ENCODE data around the gene DIP2A.
"Not testable (repeated sequence)": the region's sequence is repeated elsewhere in the genome, so short reads cannot be mapped to it uniquely, and the experiment has no call there.

DIP2A gene

DNA sequence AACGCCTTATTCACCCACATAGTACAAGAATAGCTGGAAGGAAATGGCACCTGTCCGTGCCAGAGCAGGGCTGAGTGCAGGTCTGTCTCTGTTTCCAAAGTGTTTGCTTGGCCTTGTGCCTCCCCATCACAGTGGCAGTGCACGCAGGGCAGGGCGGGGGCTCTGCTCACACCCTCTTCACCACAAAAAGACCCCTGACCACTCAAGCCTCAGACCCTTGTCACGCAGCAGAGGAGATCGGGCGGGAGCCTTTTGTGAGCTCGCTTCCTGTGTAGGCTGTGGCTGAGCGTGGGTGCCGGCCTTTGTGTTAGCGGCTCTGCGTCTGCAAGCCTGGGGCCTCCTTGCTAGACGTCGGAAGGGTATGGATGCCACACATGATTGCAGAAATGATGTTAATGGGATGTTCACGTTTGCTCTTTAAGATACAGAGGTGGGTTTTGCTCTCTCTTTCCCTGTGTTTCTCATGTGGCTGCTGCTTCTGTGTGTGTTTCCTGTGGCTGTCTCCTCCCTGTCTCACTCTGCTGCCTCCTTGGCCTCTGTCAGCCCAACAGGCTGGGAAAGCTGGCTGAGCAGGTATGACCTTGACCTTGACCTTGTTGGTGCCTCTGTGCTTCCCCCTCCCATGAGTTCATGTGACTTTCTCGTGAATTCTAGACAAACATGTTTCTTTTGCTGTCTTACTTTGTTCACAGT lies 100.7 kb downstream of the DIP2A start:
- DNase-seq = peak; percentile 65 to 66

DNA sequence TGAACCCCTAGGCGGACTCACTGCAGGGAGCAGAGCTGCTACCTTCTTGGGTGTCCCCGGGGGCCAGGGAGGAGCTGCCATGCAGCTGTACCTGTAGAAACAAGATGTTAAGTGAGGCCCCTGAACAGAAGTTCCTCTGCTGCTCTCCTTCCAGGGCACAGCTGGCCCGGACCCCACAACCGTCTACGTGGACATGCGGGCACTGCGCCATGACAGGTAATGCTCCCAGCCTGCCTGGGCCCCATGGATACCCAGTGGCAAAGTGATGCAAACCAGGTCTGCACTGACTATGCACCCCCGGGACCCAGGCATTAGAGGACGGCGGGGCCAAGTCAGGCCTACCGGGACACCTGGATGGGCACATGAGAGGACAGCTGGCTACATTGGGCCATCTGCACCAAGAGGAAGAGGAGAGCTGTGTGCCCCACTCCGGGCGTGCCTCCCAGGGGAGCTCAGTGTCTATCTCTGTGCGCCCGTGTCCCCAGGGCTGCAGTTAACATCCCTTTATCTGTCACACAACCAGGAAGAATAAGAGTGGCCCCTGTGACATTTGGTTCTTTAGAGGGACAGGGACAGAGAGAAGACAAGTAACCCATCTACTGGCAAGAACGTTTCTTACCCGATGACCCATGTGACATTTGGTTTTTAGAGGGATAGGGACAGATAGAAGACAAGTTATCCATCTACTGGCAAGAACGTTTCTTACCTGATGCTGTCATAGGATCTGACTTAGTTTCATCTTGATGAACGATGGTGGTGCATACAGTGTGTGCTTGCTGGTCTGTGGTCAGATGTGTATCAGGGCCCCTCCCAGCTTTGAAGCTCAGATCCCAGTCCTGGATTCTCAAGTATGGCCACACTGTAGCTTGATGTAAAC lies 102.1 kb downstream of the DIP2A start:
- DNase-seq = peak in 1 of 2 donors; percentile 16

DNA sequence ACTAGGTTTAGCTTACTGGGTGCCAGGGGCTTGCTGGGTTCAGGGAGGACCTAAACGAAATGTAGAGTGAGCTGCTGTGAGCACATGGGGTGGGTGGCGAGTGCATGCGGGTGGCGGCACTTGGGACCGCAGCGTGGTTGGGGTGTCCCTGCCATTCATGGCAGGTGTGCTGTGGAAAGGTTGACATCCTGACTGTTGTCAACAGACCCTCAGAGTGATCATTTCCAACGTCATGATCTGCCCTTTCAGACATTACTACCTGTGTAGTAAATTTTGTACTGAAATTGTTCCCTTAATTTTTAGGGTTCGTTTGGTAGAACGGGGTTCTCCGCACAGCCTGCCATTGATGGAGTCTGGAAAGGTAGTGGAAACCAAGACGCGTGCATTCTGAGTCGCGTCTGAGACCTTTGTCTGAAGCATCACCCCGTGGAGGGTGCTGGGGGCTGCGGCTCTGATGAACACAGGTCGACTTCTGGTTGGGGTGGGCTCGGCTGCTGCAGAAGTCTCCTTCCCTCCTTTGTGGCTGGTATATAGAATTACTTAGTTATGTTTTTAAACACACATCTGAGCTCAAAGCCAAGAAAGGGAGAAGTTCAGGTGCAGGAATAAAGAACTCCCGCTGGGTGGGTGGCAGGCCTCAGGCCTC lies 102.9 kb downstream of the DIP2A start:
- DNase-seq = no peak

DNA sequence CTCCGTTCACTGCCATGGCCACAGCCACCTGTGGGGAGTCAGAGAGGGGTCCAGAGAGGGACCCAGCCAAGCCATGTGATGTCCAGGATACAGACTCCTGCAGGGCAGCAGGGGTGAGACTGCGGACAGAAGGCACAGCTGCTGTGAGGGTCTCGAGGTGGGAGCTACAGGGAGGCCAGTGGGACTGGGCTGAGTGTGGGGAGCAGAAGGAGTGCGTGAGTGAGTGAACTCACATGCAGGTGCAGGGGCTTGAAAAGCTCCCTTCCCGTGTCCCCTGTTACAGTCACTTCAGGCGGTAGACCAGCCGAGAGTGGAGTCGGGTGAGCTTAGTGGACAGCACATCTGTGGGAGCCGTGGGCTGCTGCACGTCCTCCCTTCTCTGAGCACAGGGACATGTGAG lies 103.8 kb downstream of the DIP2A start:
- no peak for DNase-seq

DNA sequence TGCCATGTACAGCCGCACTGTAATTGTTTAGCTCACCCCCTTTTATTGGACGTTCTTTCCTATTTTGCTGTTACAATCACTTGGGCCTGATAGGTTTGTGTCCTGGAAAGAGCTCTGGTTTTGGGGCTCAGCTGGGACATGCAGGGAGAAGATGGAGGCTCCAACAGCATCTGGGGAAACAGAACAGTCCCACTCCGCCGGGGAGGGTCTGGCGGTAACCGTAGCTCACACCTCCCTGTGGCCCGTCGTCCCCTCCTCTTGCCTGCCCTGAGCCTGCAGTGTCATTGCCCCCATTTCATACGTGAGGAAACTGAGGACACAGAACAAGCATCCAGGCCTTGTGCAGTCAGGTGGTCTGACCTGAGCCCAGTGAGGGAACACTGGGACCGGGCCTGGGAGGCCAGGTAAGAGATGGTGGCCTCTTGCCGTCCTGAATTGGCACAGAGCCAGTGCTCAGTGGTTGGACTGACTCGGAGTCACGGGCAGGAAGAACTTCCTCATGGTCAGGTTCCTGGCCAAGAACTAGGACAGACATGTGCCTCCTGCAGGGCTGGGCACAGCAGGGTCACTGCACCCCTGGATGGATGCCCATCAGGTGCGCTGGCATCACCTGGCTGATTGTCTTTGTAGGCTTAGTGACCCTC lies 104.4 kb downstream of the DIP2A start:
- no peak for DNase-seq

DNA sequence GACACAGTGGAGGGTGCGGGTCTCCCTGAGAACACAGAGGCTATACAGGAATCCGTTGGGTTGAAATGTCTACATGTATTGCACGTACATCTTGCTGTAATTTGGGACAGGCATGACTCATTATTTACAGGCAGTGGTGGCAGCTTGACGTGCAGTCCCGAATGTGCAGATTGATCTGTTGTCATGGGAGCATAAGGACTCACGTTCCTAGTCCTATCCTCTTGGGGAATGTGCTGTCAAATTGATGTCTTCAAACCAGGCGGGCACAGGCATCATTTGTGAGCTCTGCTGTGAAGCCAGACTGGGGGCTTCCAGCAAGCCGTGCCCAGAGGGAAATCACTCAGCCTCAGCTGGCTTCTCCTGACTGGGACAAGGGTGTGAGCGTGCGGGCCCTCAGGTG lies 105.7 kb downstream of the DIP2A start:
- no peak for DNase-seq

DNA sequence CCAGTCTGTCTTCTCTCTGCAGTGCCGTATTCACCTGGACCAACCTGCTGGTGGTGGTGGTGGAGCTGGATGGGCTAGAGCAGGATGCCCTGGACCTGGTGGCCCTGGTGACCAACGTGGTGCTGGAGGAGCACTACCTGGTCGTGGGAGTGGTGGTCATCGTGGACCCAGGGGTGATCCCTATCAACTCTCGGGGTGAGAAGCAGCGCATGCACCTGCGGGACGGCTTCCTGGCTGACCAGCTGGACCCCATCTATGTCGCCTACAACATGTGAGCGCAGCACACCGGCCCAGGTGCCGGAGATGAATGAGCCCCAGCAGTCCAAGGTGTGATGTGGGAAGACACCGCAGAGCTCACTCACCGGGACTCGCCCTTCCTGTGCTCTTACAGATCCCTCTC lies 108.7 kb downstream of the DIP2A start:
- no peak for DNase-seq

DNA sequence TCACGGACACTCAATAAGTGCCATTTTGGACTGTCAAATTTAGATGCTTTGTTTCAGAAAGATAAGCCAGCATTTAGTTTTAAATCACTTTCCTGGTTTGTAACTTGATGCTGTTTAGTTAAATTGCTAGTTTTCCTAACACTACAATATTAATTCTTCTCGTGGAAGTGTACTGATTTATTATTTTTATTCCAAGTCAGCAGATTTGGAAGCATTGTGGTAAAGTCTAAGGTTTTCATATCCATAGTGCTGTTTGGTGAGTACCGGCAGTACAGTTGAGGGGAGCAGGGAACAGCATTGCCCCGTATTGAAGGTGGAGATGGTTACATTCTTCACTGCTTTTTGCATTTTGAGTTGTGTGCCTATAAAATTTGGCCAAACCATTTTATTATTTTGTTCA lies 109.9 kb downstream of the DIP2A start:
- DNase-seq = no peak

DNA sequence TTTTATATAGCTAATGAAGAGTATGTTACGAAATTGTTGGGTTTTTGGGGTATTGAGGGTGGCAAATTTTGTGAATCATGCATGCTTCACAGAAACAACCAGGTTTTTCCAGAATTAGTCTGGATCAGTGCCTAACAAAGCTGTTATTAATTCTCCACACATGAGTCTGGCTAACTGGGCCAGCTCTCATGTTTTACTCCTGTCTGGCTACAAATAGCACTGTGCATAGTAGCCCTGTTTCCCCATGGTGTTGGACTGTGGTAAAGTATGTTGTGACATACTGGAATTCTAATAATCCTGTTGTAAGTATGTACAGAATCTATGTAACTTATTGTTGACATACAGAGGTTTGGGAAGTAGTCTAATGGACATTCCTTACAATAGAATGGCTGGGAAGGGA lies 110.4 kb downstream of the DIP2A start:
- no peak for DNase-seq

DNA sequence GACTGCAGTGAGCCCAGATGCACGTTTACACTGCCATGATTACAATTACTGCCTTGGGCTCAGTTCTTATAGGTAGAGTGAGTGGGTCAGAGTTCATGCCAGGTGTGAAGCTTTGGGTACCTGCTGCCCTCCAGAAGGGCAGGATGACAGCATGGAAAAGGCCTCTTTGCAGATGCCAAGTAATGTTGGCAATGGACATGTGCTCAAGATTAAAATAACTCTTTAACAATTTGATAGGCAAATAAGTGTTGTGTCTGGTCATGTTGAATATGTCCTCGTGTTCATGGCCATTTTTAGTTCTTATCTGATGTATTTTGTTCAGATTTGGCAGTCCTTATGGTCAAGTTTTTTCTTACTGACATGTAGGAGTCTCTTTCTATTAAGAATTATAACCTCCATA lies 111.4 kb downstream of the DIP2A start:
- DNase-seq = no peak

DNA sequence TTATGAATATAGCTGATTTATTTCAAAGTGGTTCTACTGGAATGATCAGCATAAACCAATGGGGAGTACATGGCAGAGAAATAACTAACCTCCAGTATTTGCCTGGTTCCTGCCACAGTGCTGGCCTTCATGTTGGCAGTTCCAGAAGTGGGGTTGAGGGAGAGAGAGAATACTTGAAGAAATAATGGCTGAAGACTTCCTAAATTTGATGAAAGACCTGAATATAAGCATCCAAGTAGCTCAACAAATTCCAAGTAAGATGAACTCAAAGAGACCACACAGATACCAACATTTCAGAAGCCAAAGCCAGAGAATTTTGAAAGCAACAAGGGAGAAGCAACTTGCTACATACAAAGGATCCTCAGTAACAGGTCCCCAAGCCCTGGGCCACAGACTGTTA lies 111.9 kb downstream of the DIP2A start:
- no peak for DNase-seq

DNA sequence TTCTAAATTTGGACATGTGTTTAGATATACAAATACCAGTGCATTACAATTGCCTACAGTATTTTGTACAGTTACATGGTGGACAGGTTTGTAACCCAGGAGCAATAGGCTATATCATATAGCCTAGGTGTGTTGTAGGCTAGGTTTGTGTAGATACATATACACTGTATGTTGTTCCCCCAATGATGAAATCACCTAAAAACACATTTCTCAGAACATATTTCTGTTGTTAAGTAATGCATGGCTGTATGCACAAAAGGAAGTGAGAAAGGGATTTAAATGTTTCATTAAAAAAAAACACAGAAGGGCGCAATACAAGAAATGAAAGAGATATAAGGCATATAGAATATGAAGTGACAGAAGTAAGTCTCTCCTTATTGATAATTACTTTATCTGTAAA lies 114.2 kb downstream of the DIP2A start:
- no peak for DNase-seq

DNA sequence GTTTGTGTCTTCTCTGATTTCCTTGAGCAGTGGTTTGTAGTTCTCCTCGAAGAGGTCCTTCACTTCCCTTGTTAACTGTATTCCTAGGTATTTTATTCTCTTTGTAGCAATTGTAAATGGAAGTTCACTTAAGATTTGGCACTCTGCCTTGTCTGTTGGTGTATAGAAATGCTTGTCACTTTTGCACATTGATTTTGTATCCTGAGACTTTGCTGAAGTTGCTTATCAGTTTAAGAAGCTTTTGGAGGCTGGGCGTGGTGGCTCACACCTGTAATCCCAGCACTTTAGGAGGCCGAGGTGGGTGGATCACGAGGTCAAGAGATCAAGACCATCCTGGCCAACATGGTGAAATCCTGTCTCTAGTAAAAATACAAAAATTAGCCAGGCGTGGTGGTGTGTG lies 119.1 kb downstream of the DIP2A start:
- not testable (repeated sequence) for DNase-seq

DNA sequence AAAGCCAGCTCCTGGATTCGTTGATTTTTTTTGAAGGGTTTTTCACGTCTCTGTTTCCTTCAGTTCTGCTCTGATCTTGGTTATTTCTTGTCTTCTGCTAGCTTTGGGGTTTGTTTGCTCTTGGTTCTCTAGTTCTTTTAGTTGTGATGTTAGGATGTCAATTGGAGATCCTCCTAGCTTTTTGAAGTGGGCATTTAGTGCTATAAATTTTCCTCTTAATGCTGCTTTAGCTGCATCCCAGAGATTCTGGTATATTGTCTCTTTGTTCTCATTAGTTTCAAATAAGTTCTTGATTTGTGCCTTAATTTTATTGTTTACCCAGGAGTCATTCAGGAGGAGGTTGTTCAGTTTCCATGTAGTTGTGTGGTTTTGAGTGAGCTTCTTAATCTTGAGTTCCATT lies 120.7 kb downstream of the DIP2A start:
- not testable (repeated sequence) for DNase-seq

DNA sequence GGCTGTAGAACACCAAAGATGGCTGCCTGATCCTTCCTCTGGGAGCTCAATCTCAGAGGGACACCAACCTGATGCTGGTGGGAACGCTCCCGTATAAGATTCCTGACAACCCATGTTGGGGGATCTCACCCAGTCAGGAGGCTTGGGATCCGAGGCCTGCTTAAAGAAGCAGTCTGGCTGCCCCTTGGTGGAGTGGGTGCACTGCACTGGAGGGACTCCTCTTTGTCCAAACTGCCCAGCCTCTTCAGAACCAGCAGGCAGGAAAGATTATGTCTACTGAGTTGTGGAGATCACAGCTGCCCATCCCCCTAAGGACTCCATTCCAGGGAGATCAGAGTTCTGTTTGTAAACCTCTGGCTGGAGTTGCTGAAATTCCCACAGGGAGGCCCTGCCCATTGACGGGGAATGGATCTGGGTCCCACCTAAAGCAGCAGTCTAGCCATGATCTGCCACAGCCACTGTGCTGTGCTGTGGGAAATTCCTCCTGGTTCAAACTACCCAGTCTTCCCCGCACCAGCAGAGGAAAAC lies 123.2 kb downstream of the DIP2A start:
- DNase-seq = no peak

DNA sequence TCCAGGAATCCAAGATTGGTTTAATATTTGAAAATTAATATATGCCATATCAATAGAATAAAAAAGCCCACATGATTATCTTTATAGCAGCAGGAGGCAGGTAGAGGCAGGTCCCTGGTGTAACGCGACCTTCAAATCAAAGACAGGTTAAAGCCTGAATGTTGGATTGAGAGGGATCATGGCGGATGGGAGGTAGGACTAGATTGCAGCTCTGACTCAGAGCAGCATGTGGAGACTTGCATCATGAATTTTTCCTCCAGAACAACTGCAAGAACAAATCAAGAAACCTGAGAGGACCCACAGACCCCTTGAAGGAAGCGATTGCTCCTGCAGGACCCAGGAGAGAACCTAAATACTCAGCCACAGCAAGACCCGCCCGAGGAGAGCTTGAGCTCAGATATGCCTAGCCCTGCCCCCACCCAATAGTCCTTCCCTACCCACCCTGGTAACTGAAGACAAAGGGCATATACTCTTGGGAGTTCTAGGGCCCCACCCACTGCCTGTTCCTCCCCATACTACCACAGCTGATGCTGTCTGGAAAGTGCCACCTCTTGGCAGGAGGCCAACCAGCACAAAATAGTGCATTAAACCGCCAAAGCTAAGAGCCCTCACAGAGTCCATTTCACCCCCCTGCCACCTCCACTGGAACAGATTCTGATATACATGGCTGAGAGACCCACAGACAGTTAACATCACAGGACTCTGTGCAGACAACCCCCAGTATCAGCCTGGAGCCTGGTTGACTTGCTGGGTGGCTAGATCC lies 126.7 kb downstream of the DIP2A start:
- DNase-seq = no peak

DNA sequence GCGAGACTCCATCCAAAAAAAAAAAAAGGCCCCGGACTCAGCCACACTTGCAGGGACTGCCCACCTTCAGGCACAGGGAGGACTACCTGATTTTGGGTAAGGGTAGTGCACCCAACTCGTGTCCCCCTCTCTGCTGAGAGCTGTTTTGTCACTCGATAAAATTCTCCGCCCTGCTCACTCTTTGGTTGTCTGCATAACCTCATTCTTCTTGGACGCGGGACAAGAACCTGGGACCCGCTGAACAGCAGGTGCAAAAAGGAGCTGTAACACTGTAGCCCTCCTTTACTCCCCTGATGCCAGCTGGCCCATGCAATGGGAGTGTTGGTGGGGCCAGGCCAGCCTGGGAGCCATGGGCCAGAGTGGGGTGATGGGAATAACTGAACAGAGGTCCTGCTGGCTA lies 135.6 kb downstream of the DIP2A start:
- DNase-seq = no peak

DNA sequence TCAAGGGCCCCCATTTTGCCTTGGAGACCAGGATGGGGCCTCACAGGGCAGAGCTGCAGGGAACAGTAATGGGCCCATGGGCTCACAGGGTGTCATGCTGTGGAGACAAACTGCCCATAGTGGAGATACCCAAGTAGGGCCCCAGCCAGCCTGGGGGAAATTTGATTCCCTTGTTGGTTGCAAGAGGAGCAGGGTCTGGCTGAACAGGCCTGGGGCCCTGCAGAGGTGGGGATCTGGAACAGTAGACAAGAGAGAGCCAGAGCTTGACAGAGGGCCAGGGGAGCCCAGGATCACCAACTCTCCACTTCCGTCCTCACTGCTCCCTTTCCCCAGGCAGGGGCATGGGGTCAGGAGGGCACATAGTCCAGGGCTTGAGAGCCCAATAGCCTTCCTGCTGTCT lies 137.5 kb downstream of the DIP2A start:
- no peak for DNase-seq

DNA sequence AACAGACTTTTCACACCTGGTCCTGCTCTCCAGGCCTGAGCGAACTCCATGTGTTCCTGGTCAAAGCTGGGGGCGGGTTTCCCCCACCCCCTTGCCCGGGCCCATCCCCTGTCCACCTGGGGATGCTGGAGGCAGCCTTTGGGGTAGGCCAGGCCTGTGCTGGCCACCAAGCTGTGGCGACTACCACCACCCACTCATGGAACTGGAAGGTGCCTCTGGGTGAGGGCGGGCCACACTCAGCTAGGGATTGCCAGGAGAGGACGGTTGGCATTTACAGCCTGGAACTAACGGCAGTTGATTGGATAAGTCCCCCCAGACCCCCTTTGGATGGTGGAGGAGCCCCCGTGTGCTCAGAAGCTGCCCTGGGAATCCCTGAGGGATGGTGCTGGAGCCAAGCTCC lies 138.3 kb downstream of the DIP2A start:
- no peak for DNase-seq

DNA sequence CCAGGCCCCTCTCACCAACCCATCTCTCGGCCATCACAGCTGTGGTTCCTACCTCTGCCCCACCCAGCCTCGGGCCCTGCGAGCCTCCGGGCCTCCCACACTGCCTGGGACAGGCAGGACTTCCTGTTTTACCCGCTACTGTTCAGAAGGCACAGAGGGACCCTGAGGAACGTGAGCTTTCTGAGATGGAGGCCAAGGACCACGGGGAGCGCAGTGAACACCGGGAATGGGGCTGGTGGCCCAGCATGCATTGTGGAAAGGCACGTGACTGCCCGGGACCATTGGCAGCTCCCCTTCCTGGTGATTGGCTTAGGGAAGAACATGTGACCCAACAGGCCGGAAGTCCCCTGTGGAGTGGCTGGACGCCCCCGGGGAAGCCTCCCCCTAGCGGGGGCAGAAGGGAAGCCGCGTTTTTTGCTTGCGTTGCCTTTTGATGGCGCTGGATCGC lies 139.2 kb downstream of the DIP2A start:
- no peak for DNase-seq

DNA sequence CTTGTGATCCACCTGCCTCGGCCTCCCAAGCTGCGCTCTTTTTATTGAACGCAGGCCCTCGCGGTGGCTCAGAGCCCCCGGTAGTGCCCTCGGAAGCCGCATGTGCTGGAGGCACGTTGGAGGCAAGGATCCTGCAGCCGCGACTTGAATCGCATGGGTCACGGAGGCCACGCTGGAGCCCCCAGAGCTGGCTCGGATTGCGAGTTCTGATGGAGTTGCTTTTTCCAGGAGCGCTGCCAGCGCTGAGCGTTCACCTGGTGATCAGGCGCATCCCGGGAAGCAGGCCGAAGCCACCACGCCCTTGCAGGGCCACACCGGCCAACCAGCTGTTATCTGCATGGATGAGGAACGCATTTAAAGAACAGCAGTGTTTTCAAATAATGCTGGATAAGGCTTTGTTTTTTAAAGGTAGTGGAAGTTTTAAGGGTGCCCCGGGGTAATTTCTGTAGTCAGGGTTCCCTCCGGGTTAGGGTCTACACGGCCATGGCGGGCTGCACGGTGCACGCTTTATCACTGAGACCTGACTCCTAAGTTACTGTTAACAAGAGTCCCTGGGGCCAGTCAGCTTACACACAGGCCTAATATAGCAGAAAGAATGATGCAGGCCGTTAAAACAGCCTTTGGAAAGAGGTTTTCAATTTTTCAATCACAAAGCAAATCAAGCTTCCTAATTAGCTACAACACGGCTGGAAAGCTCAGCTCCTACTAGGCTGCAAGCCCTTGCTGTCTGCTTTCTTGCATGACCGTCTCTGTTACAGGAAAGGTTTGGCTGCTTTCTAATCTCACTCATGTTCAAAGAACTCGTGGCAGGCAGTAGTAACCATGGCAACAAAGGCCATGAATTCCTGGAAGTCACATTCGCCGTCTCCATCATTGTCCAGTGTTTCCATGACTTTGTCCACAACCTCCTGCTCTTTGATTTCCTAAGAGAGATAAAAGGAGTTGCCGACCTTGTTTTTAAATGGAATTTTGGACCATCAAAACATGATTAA lies 140.2 kb downstream of the DIP2A start:
- DNase-seq = no peak

All from CD4-positive, alpha-beta T cell treated with Interleukin-4 for 1 hour (primary cell).